Keratinocyte (primary cell): ENCODE data around the gene MSI2.

Experiments used
- CTCF ChIP-seq, 3 experiments: IDR thresholded peaks in 1 of 3; conservative IDR thresholded peaks in 1 of 3; optimal IDR thresholded peaks in 1 of 3; 2 replicates in 2 of 3; 3 replicates in 1 of 3; pipeline versions ENCODE3 to v1.5.1; 2011; ENCODE audit warnings: low read length in 3 of 3, mild to moderate bottlenecking in 3 of 3, moderate library complexity in 2 of 3, control low read depth in 1 of 3, inconsistent platforms in 1 of 3; ENCODE audit not compliant: insufficient read depth in 2 of 3; ENCODE audit errors: extremely low read depth in 1 of 3
- EZH2 ChIP-seq: IDR thresholded peaks from one replicate; pipeline ENCODE4 v1.6.1; 2012; ENCODE audit warnings: inconsistent platforms, mild to moderate bottlenecking, low read length, moderate library complexity

- TF ChIP-seq CTCF (optimal IDR thresholded peaks at IDR 0.05 in 1 of 3, IDR thresholded peaks at IDR 0.05 in 1 of 3, conservative IDR thresholded peaks at IDR 0.05 in 1 of 3; ENCODE audit: extremely low read depth in 1 of 3, insufficient read depth in 2 of 3, low read length in 3 of 3) (no peak), EZH2 (no peak)
These were observed 395.7 kb downstream of the MSI2 start for GRCh38 chr17:57651996-57652395.
